HL-60 (cell line): ENCODE measurements around the gene WDR20.
"Not testable (repeated sequence)": the region's sequence is repeated elsewhere in the genome, so short reads cannot be mapped to it uniquely, and the experiment has no call there.

Experiments
- DNase-seq, 2 experiments: peaks; one replicate each; pipeline ENCODE4 v3.0.0-alpha.2; 2010 to 2020; ENCODE audit warnings: low read depth in 1 of 2, low spot score in 1 of 2
- H3K27ac ChIP-seq: fragments of 250-450 bp; sonication (Bioruptor Pico); replicated peaks from 2 replicates; pipeline ENCODE4 v1.5.1; 2020; ENCODE audit warnings: mild to moderate bottlenecking, moderate library complexity
- H3K27me3 ChIP-seq: fragments of 250-450 bp; sonication (Bioruptor Pico); 2 replicates; pipeline ENCODE4 v1.5.1; 2021; ENCODE audit warnings: mild to moderate bottlenecking, moderate library complexity; ENCODE audit not compliant: insufficient read depth, poor library complexity, severe bottlenecking
- H3K4me3 ChIP-seq: replicated peaks from 2 replicates; pipeline ENCODE4 v1.5.1; 2011; ENCODE audit warnings: mild to moderate bottlenecking, control low read depth, low read length; ENCODE audit not compliant: insufficient read depth
- GABPA ChIP-seq: IDR thresholded peaks from 2 replicates; pipeline ENCODE4 v1.6.1; 2012; ENCODE audit warnings: low read depth
- POLR2AphosphoS5 ChIP-seq: IDR thresholded peaks from 2 replicates; pipeline ENCODE4 v1.6.1; 2012; ENCODE audit warnings: low read depth
- SPI1 ChIP-seq: IDR thresholded peaks from 2 replicates; pipeline ENCODE4 v1.6.1; 2012; ENCODE audit warnings: low read depth, mild to moderate bottlenecking, borderline replicate concordance
- TF ChIP-seq, protein P1 (sequence below): IDR thresholded peaks from 2 replicates; pipeline ENCODE4 v1.6.1; 2012; ENCODE audit warnings: low read depth; ENCODE audit not compliant: insufficient replicate concordance
- TF ChIP-seq, protein P2 (sequence below): IDR thresholded peaks from one replicate; pipeline ENCODE4 v1.5.1; 2011; ENCODE audit warnings: low read length, control low read depth, inconsistent platforms; ENCODE audit not compliant: insufficient read depth

WDR20 gene

DNA sequence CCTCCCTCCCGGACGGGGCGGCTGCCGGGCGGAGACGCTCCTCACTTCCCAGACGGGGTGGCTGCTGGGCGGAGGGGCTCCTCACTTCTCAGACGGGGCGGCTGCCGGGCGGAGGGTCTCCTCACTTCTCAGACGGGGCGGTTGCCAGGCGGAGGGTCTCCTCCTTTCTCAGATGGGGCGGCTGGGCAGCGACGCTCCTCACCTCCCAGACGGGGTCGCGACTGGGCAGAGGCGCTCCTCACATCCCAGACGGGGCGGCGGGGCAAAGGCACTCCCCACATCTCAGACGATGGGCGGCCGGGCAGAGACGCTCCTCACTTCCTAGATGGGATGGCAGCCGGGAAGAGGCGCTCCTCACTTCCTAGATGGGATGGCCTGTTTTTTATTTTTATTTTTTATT lies 33.0 kb downstream of the WDR20 start:
- not testable (repeated sequence) for H3K27ac ChIP-seq, DNase-seq, H3K27me3 ChIP-seq, H3K4me3 ChIP-seq

DNA sequence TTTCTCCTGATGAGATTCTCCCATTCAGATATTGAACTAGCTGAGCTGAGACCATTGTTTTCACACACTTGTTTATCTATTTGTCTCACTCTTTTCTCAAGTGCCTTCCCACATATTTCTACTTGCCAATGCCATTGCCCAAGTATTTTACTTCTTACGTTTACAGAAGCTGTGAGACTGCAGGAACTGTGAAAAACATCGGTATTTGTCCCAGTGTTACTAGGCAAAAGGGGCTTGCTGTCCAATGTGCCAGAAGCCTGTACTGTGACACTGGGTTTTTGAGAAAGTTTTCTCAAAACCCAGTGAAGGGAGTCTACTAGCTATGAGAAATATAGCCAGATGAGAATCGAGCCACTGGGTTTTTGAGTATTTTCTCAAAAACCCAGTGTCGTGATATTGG lies 37.5 kb downstream of the WDR20 start:
- no peak for DNase-seq
- no peaks in the 10 kb centered on the region for H3K27me3 ChIP-seq
- TF ChIP-seq GABPA (no peak), SPI1 (no peak), POLR2AphosphoS5 (no peak)
- TF ChIP-seq, protein P1, sequence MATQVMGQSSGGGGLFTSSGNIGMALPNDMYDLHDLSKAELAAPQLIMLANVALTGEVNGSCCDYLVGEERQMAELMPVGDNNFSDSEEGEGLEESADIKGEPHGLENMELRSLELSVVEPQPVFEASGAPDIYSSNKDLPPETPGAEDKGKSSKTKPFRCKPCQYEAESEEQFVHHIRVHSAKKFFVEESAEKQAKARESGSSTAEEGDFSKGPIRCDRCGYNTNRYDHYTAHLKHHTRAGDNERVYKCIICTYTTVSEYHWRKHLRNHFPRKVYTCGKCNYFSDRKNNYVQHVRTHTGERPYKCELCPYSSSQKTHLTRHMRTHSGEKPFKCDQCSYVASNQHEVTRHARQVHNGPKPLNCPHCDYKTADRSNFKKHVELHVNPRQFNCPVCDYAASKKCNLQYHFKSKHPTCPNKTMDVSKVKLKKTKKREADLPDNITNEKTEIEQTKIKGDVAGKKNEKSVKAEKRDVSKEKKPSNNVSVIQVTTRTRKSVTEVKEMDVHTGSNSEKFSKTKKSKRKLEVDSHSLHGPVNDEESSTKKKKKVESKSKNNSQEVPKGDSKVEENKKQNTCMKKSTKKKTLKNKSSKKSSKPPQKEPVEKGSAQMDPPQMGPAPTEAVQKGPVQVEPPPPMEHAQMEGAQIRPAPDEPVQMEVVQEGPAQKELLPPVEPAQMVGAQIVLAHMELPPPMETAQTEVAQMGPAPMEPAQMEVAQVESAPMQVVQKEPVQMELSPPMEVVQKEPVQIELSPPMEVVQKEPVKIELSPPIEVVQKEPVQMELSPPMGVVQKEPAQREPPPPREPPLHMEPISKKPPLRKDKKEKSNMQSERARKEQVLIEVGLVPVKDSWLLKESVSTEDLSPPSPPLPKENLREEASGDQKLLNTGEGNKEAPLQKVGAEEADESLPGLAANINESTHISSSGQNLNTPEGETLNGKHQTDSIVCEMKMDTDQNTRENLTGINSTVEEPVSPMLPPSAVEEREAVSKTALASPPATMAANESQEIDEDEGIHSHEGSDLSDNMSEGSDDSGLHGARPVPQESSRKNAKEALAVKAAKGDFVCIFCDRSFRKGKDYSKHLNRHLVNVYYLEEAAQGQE: no peak
- TF ChIP-seq, protein P2, sequence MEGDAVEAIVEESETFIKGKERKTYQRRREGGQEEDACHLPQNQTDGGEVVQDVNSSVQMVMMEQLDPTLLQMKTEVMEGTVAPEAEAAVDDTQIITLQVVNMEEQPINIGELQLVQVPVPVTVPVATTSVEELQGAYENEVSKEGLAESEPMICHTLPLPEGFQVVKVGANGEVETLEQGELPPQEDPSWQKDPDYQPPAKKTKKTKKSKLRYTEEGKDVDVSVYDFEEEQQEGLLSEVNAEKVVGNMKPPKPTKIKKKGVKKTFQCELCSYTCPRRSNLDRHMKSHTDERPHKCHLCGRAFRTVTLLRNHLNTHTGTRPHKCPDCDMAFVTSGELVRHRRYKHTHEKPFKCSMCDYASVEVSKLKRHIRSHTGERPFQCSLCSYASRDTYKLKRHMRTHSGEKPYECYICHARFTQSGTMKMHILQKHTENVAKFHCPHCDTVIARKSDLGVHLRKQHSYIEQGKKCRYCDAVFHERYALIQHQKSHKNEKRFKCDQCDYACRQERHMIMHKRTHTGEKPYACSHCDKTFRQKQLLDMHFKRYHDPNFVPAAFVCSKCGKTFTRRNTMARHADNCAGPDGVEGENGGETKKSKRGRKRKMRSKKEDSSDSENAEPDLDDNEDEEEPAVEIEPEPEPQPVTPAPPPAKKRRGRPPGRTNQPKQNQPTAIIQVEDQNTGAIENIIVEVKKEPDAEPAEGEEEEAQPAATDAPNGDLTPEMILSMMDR: no peak
- no peak overlapping the region for H3K27ac ChIP-seq
- H3K4me3 ChIP-seq: no peak overlapping the region

DNA sequence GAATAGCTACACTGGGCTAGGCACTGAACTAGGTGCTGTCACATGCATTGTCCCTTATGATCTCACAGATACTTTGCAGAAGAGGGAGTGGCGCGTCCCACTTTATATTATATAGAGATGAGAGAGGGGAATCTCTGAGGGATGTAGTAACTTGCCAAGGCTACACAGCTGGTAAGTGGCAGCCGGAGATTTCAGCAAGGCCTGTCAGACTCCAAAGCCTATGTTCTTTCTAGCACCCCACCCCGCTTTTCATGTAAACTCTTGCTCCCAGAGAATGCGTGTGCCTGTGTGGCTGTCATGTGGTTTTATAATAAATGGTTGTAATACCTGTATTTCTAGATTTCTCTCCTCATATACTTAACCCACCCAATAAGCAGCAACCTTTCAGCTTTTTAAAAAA lies 39.1 kb downstream of the WDR20 start:
- Histone ChIP-seq H3K4me3 (no peak overlapping the region), H3K27ac (no peak overlapping the region), H3K27me3 (no peaks in the 10 kb centered on the region)
- DNase-seq: no peak
- TF ChIP-seq GABPA (no peak), POLR2AphosphoS5 (no peak), SPI1 (no peak)
- TF ChIP-seq, protein P1: no peak
- TF ChIP-seq, protein P2: no peak

DNA sequence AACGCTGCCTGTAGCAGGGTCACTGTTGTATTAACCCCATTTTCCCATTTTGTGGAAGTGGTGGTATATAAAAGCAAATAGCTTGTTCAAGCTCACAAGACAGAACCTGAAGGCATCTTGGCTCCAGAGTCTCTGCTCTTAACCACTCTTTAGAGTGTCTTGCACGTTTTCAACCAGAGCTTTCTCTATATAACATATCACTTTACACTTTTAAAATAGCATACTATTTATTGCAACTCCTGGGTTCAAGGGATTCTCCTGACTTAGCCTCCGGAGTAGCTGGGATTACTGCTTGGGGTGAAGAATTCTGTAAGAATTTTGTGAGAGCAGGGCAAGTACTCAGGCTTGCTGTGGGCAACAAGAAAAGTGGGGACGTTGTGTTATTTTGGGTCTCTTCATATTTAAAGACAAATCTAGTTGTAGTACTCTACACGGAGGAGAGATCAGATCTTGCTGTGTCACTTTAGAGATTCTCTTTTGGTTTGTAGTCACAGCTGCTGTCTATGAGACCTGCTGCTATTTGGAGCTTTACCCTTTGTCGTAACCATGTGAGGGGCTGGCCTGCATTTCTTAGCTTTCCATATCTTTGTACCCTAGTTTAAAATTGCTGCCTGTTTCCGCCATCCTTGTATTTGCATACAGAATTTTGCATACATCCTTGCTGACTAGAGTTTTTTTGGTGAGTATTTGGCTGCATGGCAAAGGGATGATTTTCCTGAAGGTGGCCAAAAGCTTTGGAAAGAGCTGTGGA lies 40.7 kb downstream of the WDR20 start:
- Histone ChIP-seq H3K27ac (no peak overlapping the region), H3K27me3 (no peaks in the 10 kb centered on the region), H3K4me3 (no peak overlapping the region)
- TF ChIP-seq SPI1: no peak
- TF ChIP-seq GABPA: no peak
- TF ChIP-seq, protein P1: no peak
- no peak for DNase-seq
